HCT116 (cell line): ENCODE data around the gene L1CAM. TPM values are rescaled to one million over a fixed set of nuclear protein-coding genes. Genes with fewer than 3 reads are reported as not detected.

Experiments used
- ATAC-seq: fragments of 200-7000 bp; cut with Tn5 transposase; 2 replicates; pipeline ENCODE4 v1.9.1; 2020; ENCODE audit warnings: mild to moderate bottlenecking, moderate library complexity
- BruUV-seq: library from RNA; stranded (reverse); fragments of 400-500 nt; replicated peaks from 2 replicates; lab custom pipeline; 2021; lab: Mats Ljungman, UMichigan
- CTCF ChIA-PET: fragments of 300-600 bp; sonication (Branson Sonifier 250); formaldehyde crosslinking; loops from one replicate; lab custom pipeline; 2021; ENCODE audit warnings: antibody characterized with exemption; lab: Charles Lee
- POLR2A ChIA-PET: fragments of 300-600, 350-600 bp; sonication (Branson Sonifier 250); formaldehyde crosslinking; loops from one replicate; lab custom pipeline; 2021; ENCODE audit warnings: antibody characterized with exemption; lab: Charles Lee
- RAD21 ChIA-PET, 2 experiments: fragments of 300-600 bp; sonication (Branson Sonifier 250); formaldehyde crosslinking; loops; one replicate each; lab custom pipeline; 2023; ENCODE audit warnings: low total read pairs in 2 of 2; ENCODE audit not compliant: uncharacterized antibody in 2 of 2, unreplicated experiment in 2 of 2, low non-redundant PET in 1 of 2; lab: Charles Lee
- DNase-seq: peaks from one replicate; pipeline ENCODE4 v3.0.0-alpha.2; 2010; ENCODE audit warnings: low read depth, low spot score
- H2AFZ ChIP-seq: fragments of 200-600 bp; shearing (Covaris generic), sonication (generic); 2 replicates; pipeline ENCODE4 v1.6.1; 2017; ENCODE audit warnings: low read depth, mixed run types, mixed read lengths, antibody characterized with exemption, low read length; ENCODE audit not compliant: poor library complexity, severe bottlenecking
- H3K27ac ChIP-seq: 2 replicates; pipeline ENCODE4 v1.5.1; 2012; ENCODE audit warnings: low read depth, low read length
- H3K27me3 ChIP-seq: fragments of 200-600 bp; sonication (generic); 2 replicates; pipeline ENCODE4 v1.6.1; 2016; ENCODE audit warnings: mixed run types, low read length, mixed read lengths; ENCODE audit not compliant: insufficient read depth
- H3K36me3 ChIP-seq, 2 experiments: fragments of 200-500 bp in 1 of 2; fragments of 200-600 bp in 1 of 2; sonication (Bioruptor generic) in 1 of 2; sonication (generic) in 1 of 2; 2 replicates each; pipeline versions ENCODE4 v1.5.1 to v1.6.1; 2014 to 2016; ENCODE audit warnings: low read length in 2 of 2, inconsistent platforms in 1 of 2, mixed read lengths in 1 of 2, mixed run types in 1 of 2; ENCODE audit not compliant: insufficient read depth in 2 of 2, control insufficient read depth in 1 of 2
- H3K4me1 ChIP-seq, 2 experiments: fragments of 200-600 bp in 1 of 2; sonication (generic) in 1 of 2; 2 replicates each; pipeline versions ENCODE4 v1.5.1 to v1.6.1; 2012 to 2017; ENCODE audit warnings: low read length in 2 of 2, inconsistent platforms in 1 of 2, mild to moderate bottlenecking in 1 of 2, mixed read lengths in 1 of 2, mixed run types in 1 of 2, moderate library complexity in 1 of 2; ENCODE audit not compliant: insufficient read depth in 2 of 2, control insufficient read depth in 1 of 2
- H3K4me2 ChIP-seq: fragments of 200-600 bp; sonication (generic); 2 replicates; pipeline ENCODE4 v1.6.1; 2017; ENCODE audit warnings: mixed run types, low read length, mixed read lengths
- H3K4me3 ChIP-seq, 2 experiments: fragments of 200-600 bp in 1 of 2; sonication (generic) in 1 of 2; replicated peaks in 1 of 2; 2 replicates each; pipeline ENCODE4 v1.5.1; 2011 to 2016; ENCODE audit warnings: low read length in 2 of 2, control low read depth in 1 of 2, low read depth in 1 of 2, mild to moderate bottlenecking in 1 of 2, mixed read lengths in 1 of 2, mixed run types in 1 of 2
- H3K79me2 ChIP-seq: fragments of 200-600 bp; sonication (generic); 2 replicates; pipeline ENCODE4 v1.6.1; 2017; ENCODE audit warnings: mild to moderate bottlenecking, mixed run types, low read length, moderate library complexity, mixed read lengths; ENCODE audit not compliant: insufficient read depth
- H3K9ac ChIP-seq: fragments of 200-600 bp; sonication (generic); 2 replicates; pipeline ENCODE4 v1.6.1; 2016; ENCODE audit warnings: low read length, mixed read lengths
- H3K9me2 ChIP-seq: fragments of 200-600 bp; sonication (generic), shearing (Covaris generic); 2 replicates; pipeline ENCODE4 v1.6.1; 2017; ENCODE audit warnings: mixed run types, mild to moderate bottlenecking, moderate library complexity; ENCODE audit not compliant: insufficient read depth
- H3K9me3 ChIP-seq, 2 experiments: fragments of 200-500 bp in 1 of 2; fragments of 200-600 bp in 1 of 2; sonication (Bioruptor generic) in 1 of 2; sonication (generic) in 1 of 2; 2 replicates each; pipeline ENCODE4 v1.6.1; 2014 to 2017; ENCODE audit warnings: low read length in 2 of 2, mixed read lengths in 2 of 2, inconsistent platforms in 1 of 2, low read depth in 1 of 2, mild to moderate bottlenecking in 1 of 2, mixed run types in 1 of 2, moderate library complexity in 1 of 2; ENCODE audit not compliant: control insufficient read depth in 1 of 2, insufficient read depth in 1 of 2
- H4K20me1 ChIP-seq: fragments of 200-600 bp; sonication (generic), shearing (Covaris generic); 2 replicates; pipeline ENCODE4 v1.6.1; 2017; ENCODE audit warnings: mixed run types, mild to moderate bottlenecking, moderate library complexity; ENCODE audit not compliant: insufficient read depth
- ATF3 ChIP-seq: IDR thresholded peaks from 2 replicates; pipeline ENCODE4 v1.6.1; 2012
- CBX3 ChIP-seq: IDR thresholded peaks from 2 replicates; pipeline ENCODE4 v1.6.1; 2012; ENCODE audit warnings: low read depth
- CEBPB ChIP-seq: IDR thresholded peaks from 2 replicates; pipeline ENCODE4 v1.6.1; 2012; ENCODE audit warnings: low read depth
- ELF1 ChIP-seq: IDR thresholded peaks from 2 replicates; pipeline ENCODE4 v1.6.1; 2012; ENCODE audit warnings: low read depth, borderline replicate concordance
- EZH2phosphoT487 ChIP-seq: fragments of 200-600 bp; IDR thresholded peaks from 2 replicates; pipeline ENCODE4 v1.6.1; 2018; ENCODE audit warnings: antibody characterized with exemption, borderline replicate concordance
- FOSL1 ChIP-seq: IDR thresholded peaks from 2 replicates; pipeline ENCODE4 v1.6.1; 2012; ENCODE audit warnings: low read depth
- JUND ChIP-seq: IDR thresholded peaks from 2 replicates; pipeline ENCODE4 v1.6.1; 2012
- POLR2A ChIP-seq: IDR thresholded peaks from 2 replicates; pipeline ENCODE4 v1.7.0; 2011; ENCODE audit warnings: borderline replicate concordance; ENCODE audit not compliant: insufficient read depth, insufficient read length; ENCODE audit errors: extremely low read depth
- POLR2AphosphoS5 ChIP-seq: IDR thresholded peaks from 2 replicates; pipeline ENCODE4 v1.6.1; 2011; ENCODE audit warnings: mild to moderate bottlenecking, low read depth, low read length, moderate library complexity
- RAD21 ChIP-seq: IDR thresholded peaks from 2 replicates; pipeline ENCODE4 v1.6.1; 2012; ENCODE audit warnings: low read depth, mild to moderate bottlenecking
- SIN3A ChIP-seq: IDR thresholded peaks from 2 replicates; pipeline ENCODE4 v1.6.1; 2012; ENCODE audit warnings: low read depth
- SP1 ChIP-seq: IDR thresholded peaks from 2 replicates; pipeline ENCODE4 v1.6.1; 2012; ENCODE audit warnings: low read depth
- SRF ChIP-seq: IDR thresholded peaks from 2 replicates; pipeline ENCODE4 v1.6.1; 2012; ENCODE audit warnings: low read depth
- TCF7L2 ChIP-seq: IDR thresholded peaks from 2 replicates; pipeline ENCODE4 v1.7.0; 2011; ENCODE audit warnings: borderline replicate concordance, inconsistent platforms; ENCODE audit not compliant: insufficient read depth, insufficient read length; ENCODE audit errors: extremely low read depth
- YY1 ChIP-seq: IDR thresholded peaks from 2 replicates; pipeline ENCODE4 v1.6.1; 2011; ENCODE audit warnings: low read length, low read depth, moderate library complexity, mild to moderate bottlenecking; ENCODE audit not compliant: insufficient replicate concordance; ENCODE audit errors: extremely low read depth
- ZFX ChIP-seq: fragments of 450-650 bp; IDR thresholded peaks from 2 replicates; pipeline ENCODE4 v1.6.1; 2017
- ZNF274 ChIP-seq: fragments of 200-500 bp; sonication (Bioruptor generic); IDR thresholded peaks from 2 replicates; pipeline ENCODE4 v1.6.1; 2014; ENCODE audit warnings: mild to moderate bottlenecking, low read depth, low read length, inconsistent platforms
- intact Hi-C: fragments of 100-400 bp; cut with micrococcal nuclease; formaldehyde crosslinking; loops from 2 replicates; pipeline ENCODE4 v1.10.0; 2022
- total RNA-seq: library from RNA; stranded (reverse); gene quantifications from one replicate; pipeline ENCODE4 v1.2.1, GENCODE V29; 2021; ENCODE audit not compliant: unreplicated experiment
- TF ChIP-seq, protein P1 (sequence below): IDR thresholded peaks from 2 replicates; pipeline ENCODE4 v1.6.1; 2012
- TF ChIP-seq, protein P2 (sequence below): IDR thresholded peaks from 2 replicates; pipeline ENCODE4 v1.6.1; 2011; ENCODE audit warnings: mild to moderate bottlenecking, low read length, moderate library complexity; ENCODE audit not compliant: insufficient replicate concordance; ENCODE audit errors: extremely low read depth

Gene L1CAM
- total RNA-seq, 1 experiment from 2014 or later, result 14.8 TPM

GRCh38 chrX:153886915-153887314 lies 942 bp upstream of the L1CAM start:
- ChIA-PET CTCF (no interaction called here), POLR2A (no interaction called here), RAD21 (no interaction called here)
- Histone ChIP-seq H3K4me1 (peaks cover 9 to 27% of the 10 kb centered on the region in 2 experiments), H2AFZ (no peak overlapping the region), H3K27ac (no peak overlapping the region), H3K79me2 (no peaks in the 10 kb centered on the region), H3K36me3 (no peaks in the 10 kb centered on the region)
- DNase-seq (no peak), ATAC-seq (no peak)
- BruUV-seq, result no TSS peak
- no peak for TF ChIP-seq ZNF274
- TF ChIP-seq CEBPB, result no peak
- no peak for TF ChIP-seq EZH2phosphoT487
- TF ChIP-seq, all 23 proteins: peak for 0
- Histone ChIP-seq H3K9me2 (no peaks in the 10 kb centered on the region), H3K4me2 (no peak overlapping the region), H3K4me3 (no peak overlapping the region), H3K9me3 (no peaks in the 10 kb centered on the region), H3K9ac (no peak overlapping the region), H4K20me1 (no peaks in the 10 kb centered on the region), H3K27me3 (no peaks in the 10 kb centered on the region)
- intact Hi-C loops, result no loop called here

DNA sequence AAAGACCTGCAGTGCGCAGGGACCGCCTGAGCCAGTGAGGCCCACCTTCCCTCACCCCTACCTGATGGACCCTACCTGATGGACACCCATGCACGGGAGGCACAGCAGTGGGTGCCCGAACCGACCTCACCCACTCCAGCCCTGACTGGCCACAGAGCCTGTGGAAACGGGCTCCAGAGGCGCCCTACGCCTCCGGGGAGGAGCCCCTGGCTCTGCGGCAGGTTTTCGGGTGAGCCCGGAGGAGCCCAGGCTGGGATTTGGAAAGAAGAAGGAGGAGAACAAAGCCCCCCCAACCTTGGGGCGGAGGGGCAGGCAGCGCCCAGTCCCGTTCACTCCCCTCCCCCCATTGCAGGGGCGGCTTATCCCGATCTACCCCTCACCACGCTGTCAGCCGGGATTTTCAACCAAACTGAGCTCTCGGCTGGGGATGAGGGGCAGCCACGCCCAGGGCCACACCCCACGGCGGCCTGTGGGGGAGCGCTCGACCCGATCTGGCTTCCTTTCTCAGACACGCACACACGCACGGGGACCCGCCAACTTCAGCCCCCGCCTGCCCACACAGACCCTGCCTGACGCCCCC lies 675 bp downstream of the L1CAM start:
- H3K4me1 ChIP-seq, result peaks cover 9 to 37% of the 10 kb centered on the region in 2 experiments
- no peaks in the 10 kb centered on the region for H3K9me3 ChIP-seq
- CTCF ChIA-PET, result no interaction called here
- POLR2A ChIA-PET, result no interaction called here
- H3K9me2 ChIP-seq, result no peaks in the 10 kb centered on the region
- peak overlapping the region; percentile 47 to 52 for H3K4me3 ChIP-seq
- peak; percentile 57 for ATAC-seq
- no peaks in the 10 kb centered on the region for H4K20me1 ChIP-seq
- TSS peak; percentile 65 for BruUV-seq
- RAD21 ChIA-PET, result interaction anchor here in 1 of 2 experiments (0.7 kb wide), 1 partner anchor 85 kb away, joined by 3 read pairs; no protein-coding TSS in a partner anchor
- H3K4me2 ChIP-seq, result peak overlapping the region; percentile 76
- intact Hi-C loops, result no loop called here
- TF ChIP-seq POLR2A (no peak), RAD21 (no peak), CBX3 (no peak), ZNF274 (no peak), ELF1 (no peak), FOSL1 (no peak), ZFX (no peak), CEBPB (no peak), SIN3A (no peak), TCF7L2 (no peak), YY1 (no peak), ATF3 (no peak), SP1 (no peak), POLR2AphosphoS5 (no peak), JUND (no peak), SRF (no peak)
- TF ChIP-seq, protein P1, sequence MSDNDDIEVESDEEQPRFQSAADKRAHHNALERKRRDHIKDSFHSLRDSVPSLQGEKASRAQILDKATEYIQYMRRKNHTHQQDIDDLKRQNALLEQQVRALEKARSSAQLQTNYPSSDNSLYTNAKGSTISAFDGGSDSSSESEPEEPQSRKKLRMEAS, result no peak
- TF ChIP-seq, protein P2, sequence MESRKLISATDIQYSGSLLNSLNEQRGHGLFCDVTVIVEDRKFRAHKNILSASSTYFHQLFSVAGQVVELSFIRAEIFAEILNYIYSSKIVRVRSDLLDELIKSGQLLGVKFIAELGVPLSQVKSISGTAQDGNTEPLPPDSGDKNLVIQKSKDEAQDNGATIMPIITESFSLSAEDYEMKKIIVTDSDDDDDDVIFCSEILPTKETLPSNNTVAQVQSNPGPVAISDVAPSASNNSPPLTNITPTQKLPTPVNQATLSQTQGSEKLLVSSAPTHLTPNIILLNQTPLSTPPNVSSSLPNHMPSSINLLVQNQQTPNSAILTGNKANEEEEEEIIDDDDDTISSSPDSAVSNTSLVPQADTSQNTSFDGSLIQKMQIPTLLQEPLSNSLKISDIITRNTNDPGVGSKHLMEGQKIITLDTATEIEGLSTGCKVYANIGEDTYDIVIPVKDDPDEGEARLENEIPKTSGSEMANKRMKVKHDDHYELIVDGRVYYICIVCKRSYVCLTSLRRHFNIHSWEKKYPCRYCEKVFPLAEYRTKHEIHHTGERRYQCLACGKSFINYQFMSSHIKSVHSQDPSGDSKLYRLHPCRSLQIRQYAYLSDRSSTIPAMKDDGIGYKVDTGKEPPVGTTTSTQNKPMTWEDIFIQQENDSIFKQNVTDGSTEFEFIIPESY, result no peak
- H3K27ac ChIP-seq, result no peak overlapping the region; the same call in 1 of the 2 replicates
- H3K79me2 ChIP-seq, result no peaks in the 10 kb centered on the region
- H3K27me3 ChIP-seq, result no peaks in the 10 kb centered on the region
- no peaks in the 10 kb centered on the region for H3K36me3 ChIP-seq
- peak overlapping the region; percentile 39; the same call in 1 of the 2 replicates for H3K9ac ChIP-seq
- no peak for DNase-seq
- no peak overlapping the region for H2AFZ ChIP-seq
